Erythroblast (primary cell): ENCODE results near the gene ZNF195.
"Not testable (repeated sequence)": the region's sequence is repeated elsewhere in the genome, so short reads cannot be mapped to it uniquely, and the experiment has no call there.

Source experiments
- DNase-seq, 2 experiments: peaks; one replicate each; lab custom pipeline; 2025; lab: John Stamatoyannopoulos, UW
- GATA1 ChIP-seq: IDR thresholded peaks from 2 replicates; pipeline ENCODE4 v1.6.1; 2011; ENCODE audit warnings: low read depth, mild to moderate bottlenecking, control low read depth, low read length, moderate library complexity
- POLR2A ChIP-seq: IDR thresholded peaks from 2 replicates; pipeline ENCODE4 v1.6.1; 2011; ENCODE audit warnings: mild to moderate bottlenecking, low read length

Gene ZNF195

GRCh38 chr11:3339340-3339624 is 39.7 kb downstream of the ZNF195 start:
- no peak for TF ChIP-seq GATA1
- no peak for TF ChIP-seq POLR2A
- no peak for DNase-seq

GRCh38 chr11:3338569-3339339 is 40.2 kb downstream of the ZNF195 start:
- TF ChIP-seq GATA1 (no peak), POLR2A (no peak)
- no peak for DNase-seq

GRCh38 chr11:3336420-3336819 is 42.5 kb downstream of the ZNF195 start:
- DNase-seq = not testable (repeated sequence)

GRCh38 chr11:3333157-3333556 is 45.8 kb downstream of the ZNF195 start:
- not testable (repeated sequence) for DNase-seq

GRCh38 chr11:3331078-3331477 is 47.9 kb downstream of the ZNF195 start:
- DNase-seq = not testable (repeated sequence)

- not testable (repeated sequence) for DNase-seq
Measured at GRCh38 chr11:3330064-3330463, 48.9 kb downstream of the ZNF195 start.

- DNase-seq = not testable (repeated sequence)
Measured at GRCh38 chr11:3328503-3328902, 50.4 kb downstream of the ZNF195 start.

- not testable (repeated sequence) for DNase-seq
Measured at GRCh38 chr11:3326450-3326849, 52.5 kb downstream of the ZNF195 start.

- not testable (repeated sequence) for DNase-seq
Measured at GRCh38 chr11:3324724-3325123, 54.2 kb downstream of the ZNF195 start.
